ENCODE results near the gene MAP2K2. TPM values are rescaled to one million over a fixed set of nuclear protein-coding genes. Genes with fewer than 3 reads are reported as not detected.

MAP2K2 gene
- total and polyA plus RNA-seq, 2 donors (not counting 3 experiments of a cell fraction or from before 2014, with no cell fraction given): 126 to 171 TPM

DNA sequence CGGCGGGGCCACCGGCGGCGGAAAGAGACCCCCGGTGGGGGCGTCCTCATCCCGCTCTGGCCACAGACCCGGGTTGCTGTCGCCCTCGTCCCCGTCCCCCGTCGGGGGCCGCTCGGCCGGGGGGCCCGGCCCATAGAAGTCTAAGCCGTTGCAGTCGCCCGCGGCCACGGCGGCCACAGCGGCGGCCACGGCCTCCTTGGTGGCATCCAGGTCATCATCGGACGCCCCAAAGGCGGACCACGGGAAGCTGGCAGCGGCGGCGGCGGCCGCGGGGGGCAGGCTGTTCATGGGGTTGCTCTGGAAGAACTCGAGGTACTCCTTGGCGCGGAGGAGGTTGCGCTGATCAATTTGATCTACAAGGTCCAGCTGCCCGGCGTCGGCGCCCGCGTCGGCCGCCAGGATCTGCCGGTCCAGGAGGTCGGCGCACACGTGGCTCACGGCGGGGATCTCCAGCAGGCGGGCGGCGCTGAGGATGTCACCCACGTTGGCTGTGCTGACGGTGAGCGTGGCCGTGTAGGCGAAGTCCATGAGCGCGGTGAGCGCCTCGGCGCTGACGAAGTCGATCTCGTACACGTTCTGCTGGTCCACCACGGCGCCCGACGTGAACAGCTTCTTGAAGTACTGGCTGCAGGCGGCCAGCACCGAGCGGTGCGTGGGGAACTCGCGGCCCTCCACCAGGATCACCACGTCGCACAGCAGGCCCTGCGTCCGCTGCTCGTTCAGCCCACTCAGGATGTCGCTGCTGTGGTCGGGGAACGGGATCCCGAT, 69.3 kb downstream of the MAP2K2 start:
- Histone ChIP-seq H3K4me1 (ENCODE audit: control insufficient read depth, extremely low read depth, insufficient read depth, low read length) (peaks cover 15% of the 10 kb centered on the region), H3K27me3 (ENCODE audit: control insufficient read depth in 2 of 2, insufficient read depth in 2 of 2, low read length in 2 of 2) (no peaks in the 10 kb centered on the region), H2AFZ (ENCODE audit: low read depth, low read length) (no peak overlapping the region), H3K4me3 (replicated peaks in 1 of 3; ENCODE audit: insufficient read depth in 1 of 3, low read depth in 1 of 3, low read length in 3 of 3) (no peak overlapping the region), H3K4me2 (ENCODE audit: insufficient read depth, low read length) (no peak overlapping the region), H3K79me2 (ENCODE audit: control insufficient read depth, insufficient read depth, low read length) (peaks cover 90% of the 10 kb centered on the region), H4K20me1 (replicated peaks; ENCODE audit: control insufficient read depth, extremely low read depth, insufficient read depth, low read length) (no peaks in the 10 kb centered on the region), H3K9me1 (replicated peaks; ENCODE audit: control insufficient read depth, extremely low read depth, insufficient read depth, low read length) (no peaks in the 10 kb centered on the region), H3K27ac (ENCODE audit: insufficient read depth, low read depth, low read length) (no peak overlapping the region), H3K9me3 (replicated peaks; ENCODE audit: control insufficient read depth, insufficient read depth, low read length) (no peaks in the 10 kb centered on the region), H3K36me3 (ENCODE audit: control insufficient read depth in 2 of 2, extremely low read depth in 1 of 2, insufficient read depth in 2 of 2, low read length in 2 of 2) (peaks cover 2 to 26% of the 10 kb centered on the region in 2 experiments), H3K9ac (replicated peaks; ENCODE audit: extremely low read depth, insufficient read depth, low read length) (no peak overlapping the region)
- ChIA-PET CTCF (interaction anchor here (0.6 kb wide), 1 partner anchor 98 kb away, joined by 3 read pairs; no protein-coding TSS in a partner anchor), POLR2A (no interaction called here)
- TF ChIP-seq MAX (IDR thresholded peaks at IDR 0.05; ENCODE audit: insufficient read depth, insufficient read length) (no peak), GATA2 (IDR thresholded peaks at IDR 0.05; ENCODE audit: insufficient read depth, insufficient read length, low read depth, low read length) (no peak), CTCF (IDR thresholded peaks at IDR 0.05; ENCODE audit: extremely low read depth in 1 of 2, insufficient read depth in 1 of 2, low read depth in 1 of 2, low read length in 2 of 2) (no peak), POLR2A (IDR thresholded peaks at IDR 0.05; ENCODE audit: low read depth, low read length) (no peak), MYC (IDR thresholded peaks at IDR 0.05; ENCODE audit: low read depth, low read length) (no peak), EZH2 (IDR thresholded peaks at IDR 0.05; ENCODE audit: borderline replicate concordance, low read depth, low read length, severe bottlenecking) (no peak), JUN (IDR thresholded peaks at IDR 0.05; ENCODE audit: borderline replicate concordance, insufficient read depth, insufficient read length, low read depth) (no peak), POLR2AphosphoS5 (IDR thresholded peaks at IDR 0.05; ENCODE audit: insufficient read depth, low read depth, low read length) (no peak), FOS (IDR thresholded peaks at IDR 0.05; ENCODE audit: borderline replicate concordance, insufficient read depth, low read length) (no peak)
- intact Hi-C loops (cut with micrococcal nuclease): no loop called here
- dilution Hi-C loops (cut with MboI; ENCODE audit: extremely low pct_ligation_motif_present, low sequenced_read_pairs): no loop called here
- no TSS peak for BruUV-seq (replicated peaks)
- FAIRE-seq (no peak), DNase-seq (ENCODE audit: low read depth, low spot score) (no peak)

Data from endothelial cell of umbilical vein (primary cell).